HG03558 (cell line): ENCODE results near the gene MAPRE2.

Experiments used
- ATAC-seq: cut with Tn5 transposase; IDR thresholded peaks from one replicate; pipeline ENCODE4 v1.9.1; 2021; ENCODE audit warnings: moderate number of reproducible peaks; ENCODE audit not compliant: unreplicated experiment; ENCODE audit errors: extremely low read depth

MAPRE2 gene

GRCh38 chr18:35040988-35041814 is at the start of gene MAPRE2:
Gene MAPRE2, plus strand, starts transcription at chr18:35041413. Its CDS starts 127 bp downstream, at chr18:35041540.
- ATAC-seq, result peak; percentile 58

DNA sequence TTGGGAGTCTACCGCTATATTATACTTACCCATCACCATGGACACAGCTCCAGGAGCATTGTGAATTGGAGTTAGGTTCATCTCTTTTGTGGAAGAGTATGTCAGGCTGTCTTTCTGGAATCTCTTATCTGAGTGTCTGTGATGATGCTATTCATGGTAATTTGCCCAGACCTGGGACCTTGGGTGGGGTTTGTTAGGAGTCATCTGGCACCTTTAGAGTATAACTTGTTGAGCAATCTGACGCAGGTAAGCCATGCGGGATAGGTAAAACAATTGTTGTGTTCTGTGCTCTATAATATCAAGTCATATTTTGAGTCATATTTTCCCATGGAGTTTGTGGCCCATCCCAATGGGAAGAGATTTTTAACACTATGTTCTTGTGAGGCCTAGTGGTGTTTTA is 49.7 kb upstream of the MAPRE2 start:
- ATAC-seq, result no peak

DNA sequence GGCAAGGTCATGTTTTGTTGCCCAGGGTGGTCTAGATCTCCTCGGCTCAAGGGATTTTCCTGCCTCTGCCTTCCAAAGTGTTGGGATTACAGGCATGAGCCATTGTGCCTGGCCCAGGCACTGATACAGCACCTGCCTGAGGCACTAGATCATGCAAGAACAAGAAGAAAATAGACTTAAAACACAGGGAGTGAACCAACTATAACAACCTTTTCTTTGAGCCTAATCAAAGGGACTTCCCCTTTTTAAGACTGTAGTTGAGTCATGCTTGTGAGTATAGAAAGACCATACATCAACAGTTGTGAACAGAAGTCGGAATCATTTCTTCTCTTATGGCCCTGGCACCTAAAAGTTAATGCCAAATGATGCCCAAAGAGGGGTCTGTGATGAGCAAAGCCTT is 47.9 kb upstream of the MAPRE2 start:
- no peak for ATAC-seq

- no peak for ATAC-seq
These were observed 45.5 kb upstream of the MAPRE2 start for GRCh38 chr18:34995746-34996145.

- no peak for ATAC-seq
These were observed 42.6 kb upstream of the MAPRE2 start for GRCh38 chr18:34998661-34999060.

DNA sequence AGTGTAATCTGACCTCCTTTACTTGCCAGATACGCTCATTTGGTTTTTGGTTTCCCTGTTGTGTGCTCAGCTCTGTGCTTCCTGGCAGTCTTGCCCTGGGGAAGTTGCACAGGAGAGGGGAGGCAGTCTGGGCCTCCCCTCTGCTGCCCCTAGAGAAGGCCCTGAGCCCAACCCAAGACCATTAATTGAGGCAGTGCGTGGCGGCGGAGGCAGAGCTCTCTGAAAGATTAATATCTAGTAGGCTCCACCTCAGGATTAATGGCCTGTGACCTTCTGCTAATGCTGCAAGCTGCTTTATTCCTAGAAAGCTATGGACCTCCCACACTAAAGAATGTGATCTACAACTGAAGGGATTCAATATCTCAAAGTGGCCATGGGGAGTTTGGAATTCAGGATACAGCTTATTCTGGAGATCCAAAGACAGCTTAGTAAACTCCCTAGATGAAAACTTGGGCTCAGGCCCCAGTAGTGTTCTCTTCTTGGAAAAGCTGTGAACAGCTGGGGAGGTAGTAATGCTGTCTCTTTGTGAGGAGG is 41.4 kb upstream of the MAPRE2 start:
- ATAC-seq, result no peak

DNA sequence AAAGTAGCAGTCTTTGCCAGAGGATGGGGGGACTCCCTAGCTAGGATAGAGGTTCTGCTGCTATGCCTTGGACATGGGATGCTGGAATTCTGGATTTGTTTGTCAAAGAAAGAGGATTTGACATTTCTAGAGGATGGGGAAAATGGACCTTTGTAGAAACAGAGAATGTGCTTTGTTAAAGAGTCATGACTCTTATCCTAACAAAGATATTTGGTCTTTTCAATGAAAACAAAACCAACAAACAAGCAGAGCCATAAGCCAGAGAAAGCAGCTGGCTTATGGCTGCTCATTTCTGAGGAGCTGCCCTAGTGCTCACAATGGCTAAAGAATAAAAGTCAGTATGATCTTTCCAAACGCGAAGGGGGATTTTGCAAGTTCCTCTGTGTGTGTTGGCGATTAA is 40.8 kb upstream of the MAPRE2 start:
- ATAC-seq, result no peak

- no peak for ATAC-seq
These were observed 39.1 kb upstream of the MAPRE2 start for GRCh38 chr18:35002120-35002519.

DNA sequence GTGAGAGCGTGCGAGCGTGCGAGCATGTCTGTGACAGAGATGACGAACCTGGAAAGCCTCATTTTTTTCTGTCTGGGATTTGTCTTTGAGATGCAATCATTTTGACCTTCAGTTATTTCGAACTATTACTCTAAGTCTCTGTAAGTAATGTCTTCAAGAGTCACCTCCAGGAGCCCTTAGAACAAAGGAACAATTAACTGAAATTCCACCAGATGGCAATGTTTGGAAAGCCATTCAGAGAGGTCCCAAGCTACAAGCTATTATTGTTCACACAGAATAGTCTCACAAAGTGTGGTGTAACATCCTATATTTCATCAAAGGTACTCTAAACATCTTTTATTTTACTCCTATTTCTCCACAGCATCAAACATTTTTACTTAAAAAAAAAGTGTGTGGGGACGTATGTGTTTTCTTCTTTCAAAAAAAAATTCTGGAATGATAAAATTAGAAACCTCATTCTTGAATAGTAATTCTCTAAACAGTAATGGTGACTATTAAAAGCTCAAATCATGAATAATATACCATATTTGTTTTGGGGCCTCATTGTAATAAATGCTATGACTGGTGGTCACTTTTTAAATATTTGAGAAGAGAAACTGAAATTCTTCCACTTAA is 35.1 kb upstream of the MAPRE2 start:
- peak; percentile 44 for ATAC-seq

DNA sequence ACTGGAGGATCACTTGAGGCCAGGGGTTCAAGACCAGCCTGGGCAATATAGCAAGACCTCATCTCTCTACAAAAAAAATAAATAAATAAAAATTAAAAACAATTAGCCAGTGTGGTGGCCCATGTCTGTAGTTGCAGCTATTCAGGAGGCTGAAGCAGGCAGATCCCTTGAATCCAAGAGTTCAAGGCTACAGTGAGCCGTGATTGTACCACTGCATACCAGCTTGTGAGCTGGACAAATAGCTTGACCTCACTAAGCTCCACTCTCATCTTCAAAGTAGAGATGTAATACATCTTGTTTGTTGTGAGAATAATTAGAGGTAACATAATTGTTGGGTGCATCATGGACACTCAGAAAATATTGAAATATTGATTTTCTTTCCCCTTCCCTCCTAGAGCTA is 31.1 kb upstream of the MAPRE2 start:
- no peak for ATAC-seq

- no peak for ATAC-seq
These were observed 30.2 kb upstream of the MAPRE2 start for GRCh38 chr18:35010993-35011392.

DNA sequence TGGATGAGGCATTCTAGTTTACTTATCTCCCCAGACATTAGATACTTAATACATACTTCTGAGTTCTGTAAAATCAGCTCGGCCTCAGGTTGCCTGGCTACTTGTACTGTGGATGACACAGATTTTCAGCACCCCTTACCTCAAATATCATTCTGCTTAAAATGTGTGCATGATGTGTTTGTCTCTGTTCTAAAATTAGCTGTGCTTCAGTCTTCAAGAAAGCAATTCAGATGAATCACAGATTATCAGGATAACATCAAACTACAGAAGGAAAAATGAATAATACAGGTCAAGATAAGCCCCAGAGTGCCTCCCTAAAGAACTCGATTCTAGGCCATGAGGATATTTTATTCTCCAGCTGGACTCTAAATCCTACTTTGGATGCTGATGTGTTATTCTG is 21.3 kb upstream of the MAPRE2 start:
- no peak for ATAC-seq

DNA sequence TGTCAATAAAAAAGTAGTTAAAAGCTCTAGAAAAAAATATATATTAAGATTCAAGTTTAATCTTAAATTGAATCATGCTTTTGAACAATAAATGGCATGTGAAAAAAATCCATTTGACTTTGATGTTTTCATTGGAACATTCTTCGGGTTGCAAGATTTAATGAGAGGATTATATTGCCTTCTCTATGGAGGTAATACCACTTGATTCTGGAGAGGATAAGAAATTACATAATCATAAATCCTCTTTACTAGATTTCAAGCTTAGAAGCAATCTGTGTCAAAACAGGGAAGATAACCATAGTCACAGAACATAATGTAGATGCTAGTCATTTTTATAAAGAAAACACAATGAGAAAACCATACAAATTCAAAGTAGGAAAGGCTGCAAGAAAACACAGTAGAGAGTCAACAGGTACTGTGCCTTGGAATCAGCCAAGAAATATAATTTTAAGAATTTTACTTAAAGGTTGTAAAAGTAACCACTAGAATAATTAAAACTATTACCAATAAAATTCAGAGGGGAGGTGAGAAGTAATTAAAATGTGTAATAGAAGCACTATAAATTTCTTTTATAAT is 18.7 kb upstream of the MAPRE2 start:
- no peak for ATAC-seq

GRCh38 chr18:35024196-35024595 is 17.0 kb upstream of the MAPRE2 start:
- no peak for ATAC-seq

GRCh38 chr18:35024965-35025364 is 16.2 kb upstream of the MAPRE2 start:
- no peak for ATAC-seq

- ATAC-seq, result no peak
These were observed 14.7 kb upstream of the MAPRE2 start for GRCh38 chr18:35026407-35027061.

GRCh38 chr18:35027206-35027605 is 14.0 kb upstream of the MAPRE2 start:
- no peak for ATAC-seq

DNA sequence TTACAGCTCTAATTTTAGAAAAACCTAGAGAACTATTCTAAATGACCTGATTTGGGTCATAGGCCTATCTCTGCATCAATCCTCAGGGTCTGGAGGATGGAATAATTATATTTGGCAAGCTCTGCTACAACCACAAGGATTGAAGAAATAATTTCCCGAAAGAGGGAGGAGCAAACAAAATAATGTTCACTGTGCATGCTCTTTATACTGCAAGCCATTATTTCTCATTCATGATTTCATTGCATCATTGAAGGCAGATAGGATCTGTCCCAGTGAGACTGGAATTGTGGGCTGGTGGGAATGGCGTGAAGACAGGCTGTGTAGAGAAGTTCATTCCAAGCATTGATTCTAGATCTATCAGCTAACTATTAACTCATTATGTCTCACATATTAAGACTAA is 12.7 kb upstream of the MAPRE2 start:
- no peak for ATAC-seq

DNA sequence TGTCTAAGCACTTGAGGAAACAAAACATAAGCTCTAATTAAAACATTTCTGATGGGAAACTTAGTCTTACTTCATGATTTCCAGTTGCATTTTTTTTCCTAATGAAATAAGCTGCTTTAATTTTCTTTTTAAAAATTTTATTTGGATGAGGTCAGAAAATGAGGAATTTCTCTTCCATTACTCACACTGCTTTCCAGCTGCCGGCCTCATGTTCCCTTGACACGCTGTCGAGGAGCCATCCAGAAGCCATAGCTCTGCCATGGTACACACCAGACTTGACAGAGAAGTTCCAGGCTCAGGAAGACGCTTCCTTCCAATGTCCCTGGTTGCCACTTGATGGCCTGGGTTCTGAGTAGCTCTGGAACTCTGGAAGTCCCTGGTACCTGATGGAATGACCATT is 12.1 kb upstream of the MAPRE2 start:
- ATAC-seq, result no peak

GRCh38 chr18:35029770-35030169 is 11.4 kb upstream of the MAPRE2 start:
- ATAC-seq, result peak; percentile 75
